CD4-positive, CD25-positive, alpha-beta regulatory T cell (primary cell): ENCODE data around the gene CEACAM18. TPM values are rescaled to one million over a fixed set of nuclear protein-coding genes. Genes with fewer than 3 reads are reported as not detected.

Source experiments
- polyA plus RNA-seq, 4 donors: library from polyadenylated mRNA; unstranded; fragments of 300-500 nt; fragmentation: Illumina TruSeq; gene quantifications; one replicate each; pipeline ENCODE4 v1.2.3, GENCODE V29; 2021
- total RNA-seq: library from RNA; stranded (reverse); gene quantifications from one replicate; pipeline ENCODE4 v1.2.3, GENCODE V29; 2022

The CEACAM18 gene
- total and polyA plus RNA-seq, 5 donors from 2014 or later, result not detected

Other genes with a start within 250 kb of the CEACAM18 start
- not detected for gene SIGLECL1, start 227.5 kb upstream of the CEACAM18 start, total RNA-seq
- not detected for gene SIGLECL1, start 227.5 kb upstream of the CEACAM18 start, polyA plus RNA-seq
- gene IGLON5, start 166.9 kb upstream of the CEACAM18 start, total RNA-seq, result not detected
- not detected for gene IGLON5, start 166.9 kb upstream of the CEACAM18 start, polyA plus RNA-seq
- 0.27 TPM for gene VSIG10L, start 136.4 kb upstream of the CEACAM18 start, total RNA-seq
- gene VSIG10L, start 136.4 kb upstream of the CEACAM18 start, polyA plus RNA-seq, result under 1 TPM in 2 of 4 donors, not detected in 2; 0.15 to 0.37 TPM
- gene ETFB, start 112.2 kb upstream of the CEACAM18 start, total RNA-seq, result 41.7 TPM
- gene ETFB, start 112.2 kb upstream of the CEACAM18 start, polyA plus RNA-seq, result 100 to 1,000 TPM in 1 of 4 donors, 10 to 100 TPM in 3; 68.8 to 113 (median 79.5) TPM
- not detected for gene CLDND2, start 109.5 kb upstream of the CEACAM18 start, total RNA-seq
- gene CLDND2, start 109.5 kb upstream of the CEACAM18 start, polyA plus RNA-seq, result under 1 TPM in 1 of 4 donors, not detected in 3; 0.41 TPM
- 1.8 TPM for gene NKG7, start 105.9 kb upstream of the CEACAM18 start, total RNA-seq
- 10 to 100 TPM in 1 of 4 donors, 1 to 10 TPM in 3; 2.7 to 12.2 (median 4.5) TPM for gene NKG7, start 105.9 kb upstream of the CEACAM18 start, polyA plus RNA-seq
- gene LIM2, start 90.6 kb upstream of the CEACAM18 start, total RNA-seq, result not detected
- not detected for gene LIM2, start 90.6 kb upstream of the CEACAM18 start, polyA plus RNA-seq
- gene C19orf84, start 87.9 kb upstream of the CEACAM18 start, total RNA-seq, result not detected
- gene C19orf84, start 87.9 kb upstream of the CEACAM18 start, polyA plus RNA-seq, result not detected
- gene SIGLEC10, start 60.9 kb upstream of the CEACAM18 start, total RNA-seq, result 0.25 TPM
- under 1 TPM in 3 of 4 donors, not detected in 1; 0.15 to 0.37 (median 0.30) TPM for gene SIGLEC10, start 60.9 kb upstream of the CEACAM18 start, polyA plus RNA-seq
- not detected for gene SIGLEC8, start 20.1 kb upstream of the CEACAM18 start, total RNA-seq
- gene SIGLEC8, start 20.1 kb upstream of the CEACAM18 start, polyA plus RNA-seq, result not detected
- gene SIGLEC12, start 23.3 kb downstream of the CEACAM18 start, total RNA-seq, result not detected
- 1 to 10 TPM in 1 of 4 donors, under 1 TPM in 1, not detected in 2; 0.57 to 1.3 TPM for gene SIGLEC12, start 23.3 kb downstream of the CEACAM18 start, polyA plus RNA-seq
- gene SIGLEC6, start 53.1 kb downstream of the CEACAM18 start, total RNA-seq, result not detected
- gene SIGLEC6, start 53.1 kb downstream of the CEACAM18 start, polyA plus RNA-seq, result not detected
- 5.2 TPM for gene ZNF175, start 92.7 kb downstream of the CEACAM18 start, total RNA-seq
- gene ZNF175, start 92.7 kb downstream of the CEACAM18 start, polyA plus RNA-seq, result 1 to 10 TPM in 3 of 4 donors, under 1 TPM in 1; 0.88 to 3.8 (median 2.5) TPM
- not detected for gene SIGLEC5, start 151.9 kb downstream of the CEACAM18 start, total RNA-seq
- gene SIGLEC5, start 151.9 kb downstream of the CEACAM18 start, polyA plus RNA-seq, result under 1 TPM in 1 of 4 donors, not detected in 3; 0.16 TPM
- gene SIGLEC14, start 168.3 kb downstream of the CEACAM18 start, total RNA-seq, result not detected
- gene SIGLEC14, start 168.3 kb downstream of the CEACAM18 start, polyA plus RNA-seq, result under 1 TPM in 2 of 4 donors, not detected in 2; 0.08 to 0.18 TPM
- 4.4 TPM for gene SPACA6, start 214.8 kb downstream of the CEACAM18 start, total RNA-seq
- gene SPACA6, start 214.8 kb downstream of the CEACAM18 start, polyA plus RNA-seq, result 1 to 10 TPM in 3 of 4 donors, under 1 TPM in 1; 0.98 to 5.6 (median 1.6) TPM
- gene HAS1, start 245.5 kb downstream of the CEACAM18 start, total RNA-seq, result 0.86 TPM
- gene HAS1, start 245.5 kb downstream of the CEACAM18 start, polyA plus RNA-seq, result not detected